Fibroblast of mammary gland (primary cell): ENCODE data around the gene CXCL9.

Source experiments
- DNase-seq: peaks from one replicate; pipeline ENCODE4 v3.0.0-alpha.2; 2010; ENCODE audit warnings: low read depth
- H3K4me3 ChIP-seq: 2 replicates; pipeline ENCODE4 v1.5.1; 2011; ENCODE audit warnings: low read depth, mild to moderate bottlenecking, low read length, moderate library complexity; ENCODE audit not compliant: control insufficient read depth
- CTCF ChIP-seq: conservative IDR thresholded peaks from 2 replicates; pipeline ENCODE4 v1.5.1; 2011; ENCODE audit warnings: low read depth, low read length, inconsistent platforms; ENCODE audit not compliant: control insufficient read depth, insufficient read depth

Gene CXCL9

GRCh38 chr4:76011018-76011670 is 3.8 kb upstream of the CXCL9 start:
- TF ChIP-seq CTCF: no peak

GRCh38 chr4:76010576-76010975 is 3.3 kb upstream of the CXCL9 start:
- DNase-seq: no peak
- no peak for TF ChIP-seq CTCF
- H3K4me3 ChIP-seq: no peak overlapping the region

More at GRCh38 chr4:76011018-76011670, 3.8 kb upstream of the CXCL9 start:
- no peak for DNase-seq
- no peak overlapping the region for H3K4me3 ChIP-seq

- H3K4me3 ChIP-seq: no peak overlapping the region
- DNase-seq: no peak
- no peak for TF ChIP-seq CTCF
Measured at GRCh38 chr4:76009311-76009710, 2.0 kb upstream of the CXCL9 start.

- DNase-seq: no peak
- no peak overlapping the region for H3K4me3 ChIP-seq
- no peak for TF ChIP-seq CTCF
Measured at GRCh38 chr4:76003620-76004019, 3.7 kb downstream of the CXCL9 start.

GRCh38 chr4:76003035-76003434 is 4.3 kb downstream of the CXCL9 start:
- H3K4me3 ChIP-seq: no peak overlapping the region
- TF ChIP-seq CTCF: no peak
- DNase-seq: peak; percentile 51

GRCh38 chr4:76002176-76002575 is 5.1 kb downstream of the CXCL9 start:
- H3K4me3 ChIP-seq: no peak overlapping the region
- TF ChIP-seq CTCF: no peak
- peak; percentile 56 for DNase-seq

GRCh38 chr4:76001700-76002099 is 5.6 kb downstream of the CXCL9 start:
- TF ChIP-seq CTCF: no peak
- DNase-seq: no peak
- H3K4me3 ChIP-seq: no peak overlapping the region
